Gastroesophageal sphincter (tissue), 4 donors: ENCODE measurements around the gene GLI3. TPM values are rescaled to one million over a fixed set of nuclear protein-coding genes. Genes with fewer than 3 reads are reported as not detected.

Experiments used
- ATAC-seq: fragments of 150-250 bp; one replicate; pipeline ENCODE4 v1.9.1; 2016; ENCODE audit warnings: mild to moderate bottlenecking, moderate library complexity
- H3K27ac ChIP-seq, 4 donors: fragments of 200-600 bp; sonication (generic) in 3 of 4; 1 replicate in 3 of 4; 2 replicates in 1 of 4; pipeline ENCODE4 v1.5.1; 2016 to 2019
- H3K27me3 ChIP-seq: fragments of 200-600 bp; sonication (generic); one replicate; pipeline ENCODE4 v1.5.1; 2019
- H3K36me3 ChIP-seq, 2 donors: fragments of 200-600 bp; sonication (generic); one replicate each; pipeline ENCODE4 v1.5.1; 2019; ENCODE audit warnings: control low read depth in 1 of 2
- H3K4me1 ChIP-seq, 3 donors: fragments of 200-600 bp; sonication (generic); 1 replicate in 2 of 3; 2 replicates in 1 of 3; pipeline ENCODE4 v1.5.1; 2016 to 2019; ENCODE audit warnings: control low read depth in 2 of 3
- H3K4me3 ChIP-seq, 2 donors: fragments of 200-600 bp; sonication (generic); one replicate each; pipeline ENCODE4 v1.5.1; 2019; ENCODE audit warnings: mild to moderate bottlenecking in 1 of 2, moderate library complexity in 1 of 2
- H3K9me3 ChIP-seq, 3 donors: fragments of 200-600 bp; sonication (generic); one replicate each; pipeline ENCODE4 v1.5.1; 2017 to 2019; ENCODE audit warnings: control low read depth in 2 of 3
- EP300 ChIP-seq: sonication (generic); formaldehyde crosslinking; IDR thresholded peaks from one replicate; pipeline ENCODE4 v1.6.1; 2017; ENCODE audit warnings: antibody characterized with exemption, mild to moderate bottlenecking
- POLR2A ChIP-seq, 2 donors: fragments of 450-650 bp; IDR thresholded peaks; one replicate each; pipeline ENCODE4 v1.6.1; 2017; ENCODE audit warnings: antibody characterized with exemption in 2 of 2, mild to moderate bottlenecking in 2 of 2, moderate library complexity in 1 of 2
- POLR2AphosphoS5 ChIP-seq: sonication (generic); formaldehyde crosslinking; IDR thresholded peaks from one replicate; pipeline ENCODE4 v1.6.1; 2017; ENCODE audit warnings: antibody characterized with exemption
- WGBS, 2 donors: methylation state at CpG; one replicate each; pipeline ENCODE4 v1.1.5; 2018; ENCODE audit warnings: low coverage in 1 of 2; 5-methylcytosine and 5-hydroxymethylcytosine counted together
- total RNA-seq, 4 donors: library from RNA; depleted of rRNA; stranded (reverse); fragments of >200 nt; gene quantifications; one replicate each; pipeline ENCODE4 v1.1.0, GENCODE V29; 2016
- TF ChIP-seq, protein P1 (sequence below), 4 experiments: fragments of 200-600 bp in 2 of 4; fragments of 450-650 bp in 2 of 4; sonication (generic) in 1 of 4; IDR thresholded peaks; one replicate each; pipeline ENCODE4 v1.5.1; 2017 to 2019; ENCODE audit warnings: antibody characterized with exemption in 4 of 4, mild to moderate bottlenecking in 2 of 4, moderate library complexity in 2 of 4

GLI3 gene
- total RNA-seq, 4 donors from 2014 or later: 7.3 to 18.2 (median 12.6) TPM

DNA sequence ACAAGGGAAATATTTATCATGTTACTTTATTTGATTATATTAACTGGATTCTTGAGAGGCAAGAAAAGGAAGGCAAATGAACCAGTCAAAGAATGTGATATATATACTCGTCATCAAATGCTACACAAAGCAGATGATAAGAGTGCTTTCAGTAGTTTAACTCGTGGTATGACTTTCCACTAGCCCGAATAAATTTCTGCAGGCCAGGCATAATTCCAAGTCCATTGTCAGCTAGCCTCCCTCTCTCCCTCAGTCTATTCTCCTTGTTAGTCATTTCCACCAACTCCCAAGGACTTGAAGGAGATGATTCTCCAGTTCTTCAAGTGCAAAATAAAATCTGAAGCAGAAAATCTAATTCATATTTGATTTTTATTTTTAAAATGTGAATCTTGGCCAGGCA lies 190.5 kb downstream of the GLI3 start:
- TF ChIP-seq, protein P1, sequence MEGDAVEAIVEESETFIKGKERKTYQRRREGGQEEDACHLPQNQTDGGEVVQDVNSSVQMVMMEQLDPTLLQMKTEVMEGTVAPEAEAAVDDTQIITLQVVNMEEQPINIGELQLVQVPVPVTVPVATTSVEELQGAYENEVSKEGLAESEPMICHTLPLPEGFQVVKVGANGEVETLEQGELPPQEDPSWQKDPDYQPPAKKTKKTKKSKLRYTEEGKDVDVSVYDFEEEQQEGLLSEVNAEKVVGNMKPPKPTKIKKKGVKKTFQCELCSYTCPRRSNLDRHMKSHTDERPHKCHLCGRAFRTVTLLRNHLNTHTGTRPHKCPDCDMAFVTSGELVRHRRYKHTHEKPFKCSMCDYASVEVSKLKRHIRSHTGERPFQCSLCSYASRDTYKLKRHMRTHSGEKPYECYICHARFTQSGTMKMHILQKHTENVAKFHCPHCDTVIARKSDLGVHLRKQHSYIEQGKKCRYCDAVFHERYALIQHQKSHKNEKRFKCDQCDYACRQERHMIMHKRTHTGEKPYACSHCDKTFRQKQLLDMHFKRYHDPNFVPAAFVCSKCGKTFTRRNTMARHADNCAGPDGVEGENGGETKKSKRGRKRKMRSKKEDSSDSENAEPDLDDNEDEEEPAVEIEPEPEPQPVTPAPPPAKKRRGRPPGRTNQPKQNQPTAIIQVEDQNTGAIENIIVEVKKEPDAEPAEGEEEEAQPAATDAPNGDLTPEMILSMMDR (IDR thresholded peaks at IDR 0.05): no peak
- TF ChIP-seq EP300 (no peak), POLR2A (IDR thresholded peaks at IDR 0.05) (no peak), POLR2AphosphoS5 (no peak)
- Histone ChIP-seq H3K4me1 (no peaks in the 10 kb centered on the region), H3K4me3 (no peak overlapping the region), H3K36me3 (peaks cover 3 to 51% of the 10 kb centered on the region in 2 donors), H3K27ac (no peak overlapping the region), H3K27me3 (no peaks in the 10 kb centered on the region), H3K9me3 (no peaks in the 10 kb centered on the region)
- 29 to 30% methylated on average over 3 of the region's 3 CpGs for whole genome bisulfite sequencing, 2 donors
- no peak for ATAC-seq

DNA sequence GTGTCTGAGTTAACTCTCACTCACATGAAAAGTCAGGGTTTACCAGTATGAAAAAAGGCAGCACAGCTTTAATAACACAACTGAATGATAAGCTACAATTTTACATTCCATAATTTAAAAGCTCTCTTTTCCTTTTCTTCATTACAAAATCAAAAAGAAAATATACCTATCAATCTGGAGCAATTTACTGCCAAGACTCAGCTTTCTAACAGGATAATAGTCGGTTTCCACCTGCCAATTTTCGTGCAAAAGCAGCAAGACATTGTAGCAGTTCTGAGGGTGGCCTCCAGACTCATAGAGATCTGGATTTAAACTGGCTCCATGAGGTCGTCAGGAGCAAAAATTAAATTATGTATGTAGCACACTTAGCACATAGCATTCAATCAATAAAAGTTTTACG lies 191.0 kb downstream of the GLI3 start:
- ATAC-seq: no peak
- 74 to 86% methylated on average over 4 of the region's 4 CpGs for WGBS, 2 donors
- TF ChIP-seq POLR2A (IDR thresholded peaks at IDR 0.05) (no peak), POLR2AphosphoS5 (no peak), EP300 (no peak)
- TF ChIP-seq, protein P1 (IDR thresholded peaks at IDR 0.05): no peak
- H3K4me3 ChIP-seq: no peak overlapping the region
- peaks cover 3 to 50% of the 10 kb centered on the region in 2 donors for H3K36me3 ChIP-seq
- no peaks in the 10 kb centered on the region for H3K27me3 ChIP-seq
- H3K9me3 ChIP-seq: no peaks in the 10 kb centered on the region
- H3K27ac ChIP-seq: no peak overlapping the region
- no peaks in the 10 kb centered on the region for H3K4me1 ChIP-seq

DNA sequence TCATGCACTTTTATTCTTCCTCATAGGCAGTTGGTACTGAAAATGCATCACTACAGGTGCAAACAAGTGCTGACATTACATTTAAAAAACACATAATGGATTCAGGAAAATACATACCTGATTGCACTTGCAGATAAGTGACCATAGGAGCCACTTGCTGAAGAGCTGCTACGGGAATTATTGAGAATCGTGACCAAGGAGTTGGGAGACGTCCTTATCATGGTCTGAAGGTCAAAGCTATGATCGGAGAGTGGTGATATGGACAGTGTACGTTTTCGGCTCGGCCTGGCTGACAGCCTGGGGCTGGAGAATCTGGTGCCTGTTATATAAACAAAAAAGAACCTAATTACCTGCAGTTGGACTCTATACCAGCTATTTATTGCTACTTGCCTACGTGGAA lies 197.1 kb downstream of the GLI3 start:
- WGBS, 2 donors: 58 to 76% methylated on average over 8 of the region's 8 CpGs
- ATAC-seq: no peak
- Histone ChIP-seq H3K9me3 (no peaks in the 10 kb centered on the region), H3K36me3 (peaks cover 3 to 72% of the 10 kb centered on the region in 2 donors), H3K4me1 (no peaks in the 10 kb centered on the region), H3K27me3 (no peaks in the 10 kb centered on the region), H3K4me3 (no peak overlapping the region), H3K27ac (no peak overlapping the region)
- TF ChIP-seq, protein P1 (IDR thresholded peaks at IDR 0.05): no peak
- no peak for TF ChIP-seq POLR2AphosphoS5
- TF ChIP-seq EP300: no peak
- no peak for TF ChIP-seq POLR2A (IDR thresholded peaks at IDR 0.05)

DNA sequence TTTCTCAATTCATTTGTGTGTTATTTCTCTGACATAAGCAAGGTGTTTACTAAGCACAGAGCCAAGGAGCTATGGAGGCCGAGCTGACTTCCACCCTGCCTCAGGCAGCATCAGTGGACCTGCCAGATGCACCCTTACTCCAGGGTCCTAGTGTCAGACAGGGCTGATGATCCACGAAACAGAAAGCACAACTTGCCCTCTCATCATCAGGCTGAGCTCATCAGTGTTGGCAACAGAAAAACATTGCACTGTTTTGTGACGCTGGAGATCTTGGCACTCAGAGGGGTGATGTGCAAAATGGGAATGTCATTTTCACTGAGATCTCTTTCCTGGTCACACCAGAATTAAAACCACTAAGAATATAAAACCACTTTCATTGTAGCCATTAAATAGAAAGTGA lies 201.8 kb downstream of the GLI3 start:
- H3K4me3 ChIP-seq: no peak overlapping the region
- TF ChIP-seq, protein P1 (IDR thresholded peaks at IDR 0.05): no peak
- TF ChIP-seq EP300: no peak
- TF ChIP-seq POLR2AphosphoS5: no peak
- H3K9me3 ChIP-seq: no peaks in the 10 kb centered on the region
- peaks cover 0 to 50% of the 10 kb centered on the region in 2 donors for H3K36me3 ChIP-seq
- peak; percentile 80 for ATAC-seq
- H3K27ac ChIP-seq: no peak overlapping the region
- WGBS, 2 donors: 57 to 67% methylated on average over 3 of the region's 3 CpGs
- H3K27me3 ChIP-seq: no peaks in the 10 kb centered on the region
- no peaks in the 10 kb centered on the region for H3K4me1 ChIP-seq

DNA sequence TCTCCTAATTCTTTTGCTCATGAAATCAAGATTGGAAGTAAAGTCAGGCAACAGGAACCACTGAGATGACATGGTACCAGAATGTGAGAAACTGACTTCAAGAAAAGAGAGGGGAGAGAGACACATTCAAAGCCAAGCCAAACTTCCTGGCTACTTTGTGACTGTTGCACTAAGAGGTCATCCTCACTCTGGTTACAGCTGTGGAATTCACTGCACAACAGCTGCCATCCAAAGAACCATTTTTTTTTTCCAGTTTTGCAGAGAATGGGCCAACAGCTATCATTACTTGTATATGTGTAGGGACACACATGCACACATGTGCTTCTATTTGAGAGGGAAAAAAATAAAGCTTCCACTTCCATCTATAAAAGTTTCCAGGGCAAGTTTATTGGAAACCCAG lies 203.5 kb downstream of the GLI3 start:
- H3K27ac ChIP-seq: no peak overlapping the region
- TF ChIP-seq POLR2A (IDR thresholded peaks at IDR 0.05) (no peak), EP300 (no peak), POLR2AphosphoS5 (no peak)
- TF ChIP-seq, protein P1 (IDR thresholded peaks at IDR 0.05): no peak
- no peak overlapping the region for H3K4me3 ChIP-seq
- no peaks in the 10 kb centered on the region for H3K9me3 ChIP-seq
- H3K4me1 ChIP-seq: no peaks in the 10 kb centered on the region
- H3K36me3 ChIP-seq: peaks cover 0 to 49% of the 10 kb centered on the region in 2 donors
- H3K27me3 ChIP-seq: no peaks in the 10 kb centered on the region
- no peak for ATAC-seq
